Hepatocyte (in vitro differentiated cells): ENCODE results near the gene ZBTB16. TPM values are rescaled to one million over a fixed set of nuclear protein-coding genes. Genes with fewer than 3 reads are reported as not detected.

ENCODE experiments used
- DNase-seq: peaks from one replicate; pipeline ENCODE4 v3.0.0-alpha.2; 2016; ENCODE audit warnings: low spot score
- H2AFZ ChIP-seq: fragments of 200-600 bp; sonication (generic); 2 replicates; pipeline ENCODE4 v1.6.0; 2016; ENCODE audit warnings: antibody characterized with exemption, mild to moderate bottlenecking
- H3K27ac ChIP-seq: fragments of 200-600 bp; sonication (generic); 2 replicates; pipeline ENCODE4 v1.5.1; 2016; ENCODE audit warnings: mild to moderate bottlenecking
- H3K27me3 ChIP-seq: fragments of 200-600 bp; sonication (generic); 2 replicates; pipeline ENCODE4 v1.6.1; 2016
- H3K36me3 ChIP-seq: fragments of 200-600 bp; sonication (generic); replicated peaks from 2 replicates; pipeline ENCODE4 v1.5.1; 2016; ENCODE audit warnings: low read depth; ENCODE audit not compliant: insufficient read depth
- H3K4me1 ChIP-seq: fragments of 200-600 bp; sonication (generic); 2 replicates; pipeline ENCODE4 v1.5.1; 2016; ENCODE audit warnings: mild to moderate bottlenecking, moderate library complexity; ENCODE audit not compliant: insufficient read depth
- H3K4me2 ChIP-seq: fragments of 200-600 bp; sonication (generic); 2 replicates; pipeline ENCODE4 v1.6.0; 2016
- H3K4me3 ChIP-seq: fragments of 200-600 bp; sonication (generic); 2 replicates; pipeline ENCODE4 v1.5.1; 2016; ENCODE audit warnings: mild to moderate bottlenecking
- H3K79me2 ChIP-seq: fragments of 200-600 bp; sonication (generic); 2 replicates; pipeline ENCODE4 v1.6.0; 2017; ENCODE audit warnings: mild to moderate bottlenecking
- H3K9me2 ChIP-seq: fragments of 200-600 bp; sonication (generic); replicated peaks from 2 replicates; pipeline ENCODE4 v1.6.0; 2017; ENCODE audit warnings: mild to moderate bottlenecking; ENCODE audit not compliant: insufficient read depth
- H3K9me3 ChIP-seq: fragments of 200-600 bp; sonication (generic); 2 replicates; pipeline ENCODE4 v1.5.1; 2016; ENCODE audit warnings: low read depth, mild to moderate bottlenecking
- H4K20me1 ChIP-seq: fragments of 200-600 bp; sonication (generic); 2 replicates; pipeline ENCODE4 v1.6.0; 2016; ENCODE audit warnings: mild to moderate bottlenecking; ENCODE audit not compliant: insufficient read depth, poor library complexity, severe bottlenecking
- EZH2 ChIP-seq: fragments of 200-600 bp; sonication (generic); IDR thresholded peaks from 2 replicates; pipeline ENCODE4 v1.6.1; 2016; ENCODE audit warnings: antibody characterized with exemption, mild to moderate bottlenecking, borderline replicate concordance
- EZH2phosphoT487 ChIP-seq: fragments of 200-600 bp; sonication (generic); IDR thresholded peaks from one replicate; pipeline ENCODE4 v1.6.1; 2018; ENCODE audit warnings: antibody characterized with exemption, mild to moderate bottlenecking, low read depth, moderate library complexity; ENCODE audit not compliant: unreplicated experiment, severe bottlenecking
- whole genome bisulfite sequencing: methylation state at CpG from one replicate; pipeline ENCODE4 v1.1.6; 2016; ENCODE audit warnings: low lambda C conversion rate; ENCODE audit errors: missing lambda C conversion rate; 5-methylcytosine and 5-hydroxymethylcytosine counted together
- polyA plus RNA-seq: library from polyadenylated mRNA; unstranded; fragments of >200 nt; fragmentation: Nextera tagmentation; extraction: Ambion mirVana; gene quantifications from 2 replicates; pipeline ENCODE4 v1.2.1, GENCODE V29; 2016
- total RNA-seq: library from RNA; depleted of rRNA; stranded (reverse); fragments of >200 nt; gene quantifications from 2 replicates; pipeline ENCODE4 v1.2.3, GENCODE V29; 2014
- TF ChIP-seq, protein P1 (sequence below): fragments of 200-600 bp; sonication (generic); IDR thresholded peaks from 2 replicates; pipeline ENCODE4 v1.5.1; 2016; ENCODE audit warnings: antibody characterized with exemption, mild to moderate bottlenecking; ENCODE audit not compliant: poor library complexity

ZBTB16 gene
- total and polyA plus RNA-seq, 2 experiments from 2014 or later: 30.1 to 52.3 TPM

DNA sequence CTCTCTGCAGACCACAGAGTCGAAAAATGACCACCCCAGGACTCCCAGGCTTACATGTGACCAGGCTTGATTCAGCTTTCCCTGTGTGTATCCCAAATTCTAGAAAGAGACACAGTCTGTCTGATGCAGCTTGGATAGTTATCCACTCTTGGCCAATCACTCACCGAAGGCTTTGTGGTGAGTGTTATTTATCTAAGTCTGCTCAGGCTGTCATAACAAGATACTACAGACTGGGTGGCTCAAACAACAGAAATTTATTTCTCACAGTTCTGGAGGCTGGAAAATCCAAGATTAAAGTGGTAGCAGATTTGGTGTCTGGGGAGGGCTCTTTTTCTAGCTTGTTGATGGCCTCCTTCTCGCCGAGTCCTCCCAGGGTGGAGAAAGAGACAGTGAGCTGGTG, 63.2 kb downstream of the ZBTB16 start:
- no peak overlapping the region for H2AFZ ChIP-seq
- peaks cover 7% of the 10 kb centered on the region for H4K20me1 ChIP-seq
- no peaks in the 10 kb centered on the region for H3K9me2 ChIP-seq
- DNase-seq: no peak
- peaks cover 81% of the 10 kb centered on the region for H3K79me2 ChIP-seq
- 66% methylated on average over 4 of the region's 4 CpGs for WGBS
- TF ChIP-seq, protein P1, sequence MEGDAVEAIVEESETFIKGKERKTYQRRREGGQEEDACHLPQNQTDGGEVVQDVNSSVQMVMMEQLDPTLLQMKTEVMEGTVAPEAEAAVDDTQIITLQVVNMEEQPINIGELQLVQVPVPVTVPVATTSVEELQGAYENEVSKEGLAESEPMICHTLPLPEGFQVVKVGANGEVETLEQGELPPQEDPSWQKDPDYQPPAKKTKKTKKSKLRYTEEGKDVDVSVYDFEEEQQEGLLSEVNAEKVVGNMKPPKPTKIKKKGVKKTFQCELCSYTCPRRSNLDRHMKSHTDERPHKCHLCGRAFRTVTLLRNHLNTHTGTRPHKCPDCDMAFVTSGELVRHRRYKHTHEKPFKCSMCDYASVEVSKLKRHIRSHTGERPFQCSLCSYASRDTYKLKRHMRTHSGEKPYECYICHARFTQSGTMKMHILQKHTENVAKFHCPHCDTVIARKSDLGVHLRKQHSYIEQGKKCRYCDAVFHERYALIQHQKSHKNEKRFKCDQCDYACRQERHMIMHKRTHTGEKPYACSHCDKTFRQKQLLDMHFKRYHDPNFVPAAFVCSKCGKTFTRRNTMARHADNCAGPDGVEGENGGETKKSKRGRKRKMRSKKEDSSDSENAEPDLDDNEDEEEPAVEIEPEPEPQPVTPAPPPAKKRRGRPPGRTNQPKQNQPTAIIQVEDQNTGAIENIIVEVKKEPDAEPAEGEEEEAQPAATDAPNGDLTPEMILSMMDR: no peak
- TF ChIP-seq EZH2 (no peak), EZH2phosphoT487 (no peak)
- H3K4me3 ChIP-seq: no peak overlapping the region
- no peaks in the 10 kb centered on the region for H3K36me3 ChIP-seq
- H3K4me1 ChIP-seq: peaks cover 14% of the 10 kb centered on the region
- no peaks in the 10 kb centered on the region for H3K9me3 ChIP-seq
- no peaks in the 10 kb centered on the region for H3K27me3 ChIP-seq
- H3K4me2 ChIP-seq: no peak overlapping the region
- H3K27ac ChIP-seq: no peak overlapping the region

DNA sequence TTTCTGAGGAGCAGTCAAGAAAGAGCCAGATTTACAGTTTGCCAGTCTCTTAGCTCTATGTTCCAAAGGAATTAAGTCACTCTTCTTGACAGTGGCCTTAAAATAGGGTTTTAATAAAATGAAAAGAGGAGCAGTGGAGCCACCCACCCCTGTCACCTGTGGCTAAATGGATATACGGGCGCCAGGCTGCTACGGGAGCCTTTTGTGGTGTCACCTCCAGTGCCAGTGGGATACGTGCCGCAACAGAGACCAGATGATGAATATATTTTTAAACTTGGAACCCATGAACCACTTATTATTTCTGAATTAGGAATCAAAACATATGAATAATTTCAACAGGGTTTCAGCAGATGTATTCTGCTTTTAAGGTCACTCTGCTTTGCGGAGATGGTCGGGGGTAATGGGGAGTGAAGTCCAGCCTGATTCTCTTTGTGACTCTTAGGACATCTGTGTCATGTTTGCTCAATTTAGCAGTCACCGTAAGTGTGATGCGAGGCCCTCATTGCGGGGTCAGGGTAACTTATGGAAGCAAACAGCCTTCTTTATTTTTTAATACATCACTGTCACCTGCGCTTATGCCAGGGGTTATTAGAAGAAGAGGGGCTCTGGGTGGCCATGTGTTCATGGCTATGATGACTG, 64.3 kb downstream of the ZBTB16 start:
- H3K4me1 ChIP-seq: peaks cover 14% of the 10 kb centered on the region
- H3K36me3 ChIP-seq: no peaks in the 10 kb centered on the region
- no peak overlapping the region for H3K4me3 ChIP-seq
- no peaks in the 10 kb centered on the region for H3K9me2 ChIP-seq
- H4K20me1 ChIP-seq: peaks cover 7% of the 10 kb centered on the region
- peaks cover 79% of the 10 kb centered on the region for H3K79me2 ChIP-seq
- H3K9me3 ChIP-seq: no peaks in the 10 kb centered on the region
- H3K4me2 ChIP-seq: no peak overlapping the region
- DNase-seq: no peak
- TF ChIP-seq EZH2 (no peak), EZH2phosphoT487 (no peak)
- TF ChIP-seq, protein P1: no peak
- no peak overlapping the region for H3K27ac ChIP-seq
- H2AFZ ChIP-seq: no peak overlapping the region
- no peaks in the 10 kb centered on the region for H3K27me3 ChIP-seq
- 93% methylated on average over 11 of the region's 11 CpGs for WGBS

DNA sequence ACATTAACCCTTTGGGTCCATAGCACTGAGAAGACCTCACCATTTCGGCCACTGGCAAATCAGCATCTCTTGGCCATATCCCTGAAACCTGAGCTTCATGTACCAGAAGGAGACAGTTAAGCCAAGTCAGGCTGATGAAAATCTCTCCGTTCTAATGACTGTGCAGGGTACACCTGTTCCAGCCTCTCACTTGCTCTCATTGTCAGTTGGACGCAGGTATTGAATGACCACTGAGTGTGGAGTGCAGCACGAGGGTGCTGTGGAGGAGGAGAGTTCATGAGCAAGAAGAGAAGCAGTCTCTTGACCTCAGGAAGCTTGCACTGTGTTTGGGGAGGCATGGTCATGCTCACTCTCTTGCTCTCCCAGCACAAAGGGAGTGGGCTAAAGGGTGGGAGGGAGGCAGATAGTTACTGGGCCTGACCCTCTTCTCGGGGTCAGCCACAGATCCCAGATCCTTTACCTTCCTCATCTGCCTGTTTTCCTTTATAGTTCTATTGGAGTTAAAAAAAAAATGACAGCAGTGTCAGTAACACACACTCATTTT, 65.2 kb downstream of the ZBTB16 start:
- WGBS: 85% methylated on average over 5 of the region's 5 CpGs
- no peak overlapping the region for H3K4me2 ChIP-seq
- H3K27me3 ChIP-seq: no peaks in the 10 kb centered on the region
- peaks cover 18% of the 10 kb centered on the region for H3K4me1 ChIP-seq
- no peaks in the 10 kb centered on the region for H3K36me3 ChIP-seq
- H3K4me3 ChIP-seq: no peak overlapping the region
- no peak for DNase-seq
- no peaks in the 10 kb centered on the region for H3K9me2 ChIP-seq
- H4K20me1 ChIP-seq: peaks cover 7% of the 10 kb centered on the region
- H2AFZ ChIP-seq: no peak overlapping the region
- TF ChIP-seq EZH2phosphoT487 (no peak), EZH2 (no peak)
- TF ChIP-seq, protein P1: no peak
- peaks cover 80% of the 10 kb centered on the region for H3K79me2 ChIP-seq
- H3K27ac ChIP-seq: no peak overlapping the region
- no peaks in the 10 kb centered on the region for H3K9me3 ChIP-seq
